ENCODE measurements around the gene GPC5. TPM values are rescaled to one million over a fixed set of nuclear protein-coding genes. Genes with fewer than 3 reads are reported as not detected.

GPC5 gene
- total and polyA plus RNA-seq, 2 of the 8 experiments (the other 6 are each of a cell fraction or from before 2014, with no cell fraction given): 0.20 to 0.39 TPM

GRCh38 chr13:91960947-91961346, 562.5 kb downstream of the GPC5 start:
- no peak overlapping the region for H3K27ac ChIP-seq (ENCODE audit: low read depth, low read length)
- H2BK20ac ChIP-seq (ENCODE audit: low read length): no peak overlapping the region
- H3K14ac ChIP-seq (ENCODE audit: insufficient read length): no peak overlapping the region
- no peak overlapping the region for H4K5ac ChIP-seq (ENCODE audit: insufficient read length, low read depth, low read length)
- H3K4ac ChIP-seq (replicated peaks; ENCODE audit: insufficient read length, low read depth, low read length): no peak overlapping the region
- H3K4me1 ChIP-seq (replicated peaks in 1 of 4; ENCODE audit: control insufficient read depth in 3 of 4, insufficient read depth in 4 of 4, low read length in 3 of 4): no peaks in the 10 kb centered on the region
- H4K20me1 ChIP-seq (replicated peaks in 1 of 2; ENCODE audit: control insufficient read depth in 1 of 2, insufficient read depth in 2 of 2, low read length in 2 of 2): no peaks in the 10 kb centered on the region
- no peaks in the 10 kb centered on the region for H3K9me3 ChIP-seq (ENCODE audit: insufficient read depth in 2 of 2, low read depth in 1 of 2, low read length in 1 of 2)
- H3K4me2 ChIP-seq (ENCODE audit: insufficient read depth in 1 of 2, low read depth in 2 of 2, low read length in 2 of 2): no peak overlapping the region
- H2AFZ ChIP-seq (ENCODE audit: low read length): no peak overlapping the region
- no peak overlapping the region for H3K9ac ChIP-seq (replicated peaks in 1 of 4; ENCODE audit: extremely low read depth in 1 of 4, low read depth in 3 of 4, low read length in 3 of 4)
- no peak overlapping the region for H3K4me3 ChIP-seq (ENCODE audit: extremely low read depth in 1 of 4, insufficient read depth in 2 of 4, low read depth in 3 of 4, low read length in 4 of 4)
- 76% methylated on average over 1 of the region's 1 CpG; no CpG with 5 or more reads in 1 of the 2 experiments for WGBS, 2 experiments (ENCODE audit: extremely low coverage in 1 of 2, insufficient coverage in 1 of 2, insufficient read length in 1 of 2, insufficient replicate concordance in 2 of 2, low coverage in 1 of 2, low lambda C conversion rate in 2 of 2, missing lambda C conversion rate in 1 of 2)
- H2BK5ac ChIP-seq (ENCODE audit: low read depth, low read length): no peak overlapping the region
- H2BK15ac ChIP-seq (ENCODE audit: low read length): no peak overlapping the region
- no peak overlapping the region for H2BK120ac ChIP-seq (replicated peaks; ENCODE audit: low read depth, low read length)
- POLR2A ChIA-PET (ENCODE audit: partially characterized antibody): no interaction called here
- FAIRE-seq: no peak
- no peak overlapping the region for H2AK5ac ChIP-seq (ENCODE audit: low read depth, low read length)
- H4K91ac ChIP-seq (replicated peaks; ENCODE audit: insufficient read length, low read length): no peak overlapping the region
- H3K18ac ChIP-seq (ENCODE audit: extremely low read depth, low read length): no peak overlapping the region
- H2BK12ac ChIP-seq (ENCODE audit: low read depth, low read length): no peak overlapping the region
- H3K23ac ChIP-seq (ENCODE audit: insufficient read length): no peak overlapping the region
- no peak for DNase-seq (ENCODE audit: low read depth in 1 of 2, low spot score in 2 of 2)
- H3K56ac ChIP-seq (replicated peaks; ENCODE audit: insufficient read length, low read depth, low read length): no peak overlapping the region
- H3K27me3 ChIP-seq (replicated peaks in 1 of 4; ENCODE audit: control insufficient read depth in 3 of 4, extremely low read depth in 1 of 4, insufficient read depth in 3 of 4, low read length in 3 of 4): no peaks in the 10 kb centered on the region
- no peak overlapping the region for H4K8ac ChIP-seq (ENCODE audit: extremely low read depth, insufficient read depth, low read length)
- H3K23me2 ChIP-seq (ENCODE audit: low read depth, low read length): no peaks in the 10 kb centered on the region
- no peaks in the 10 kb centered on the region for H3K79me1 ChIP-seq (ENCODE audit: low read depth, low read length)
- H3K79me2 ChIP-seq (ENCODE audit: control insufficient read depth in 1 of 2, insufficient read depth in 2 of 2, low read length in 2 of 2): no peaks in the 10 kb centered on the region
- CTCF ChIA-PET (ENCODE audit: partially characterized antibody): no interaction called here
- H3K36me3 ChIP-seq (ENCODE audit: control insufficient read depth in 2 of 4, insufficient read depth in 4 of 4, low read length in 3 of 4): no peaks in the 10 kb centered on the region
- no peak for TF ChIP-seq SIN3A (conservative IDR thresholded peaks at IDR 0.05 in 1 of 2, IDR thresholded peaks at IDR 0.05 in 1 of 2; ENCODE audit: low read depth in 1 of 2, low read length in 2 of 2)
- no peak for TF ChIP-seq FOSL1 (IDR thresholded peaks at IDR 0.05; ENCODE audit: insufficient read depth, low read depth, low read length)
- no peak for TF ChIP-seq CEBPB (IDR thresholded peaks at IDR 0.05; ENCODE audit: low read depth, low read length)
- TF ChIP-seq EGR1 (IDR thresholded peaks at IDR 0.05; ENCODE audit: borderline replicate concordance, low read depth, low read length): no peak
- no peak for TF ChIP-seq TEAD4 (IDR thresholded peaks at IDR 0.05; ENCODE audit: low read depth, low read length)
- TF ChIP-seq SP2 (IDR thresholded peaks at IDR 0.05; ENCODE audit: low read length): no peak
- TF ChIP-seq NANOG (IDR thresholded peaks at IDR 0.05; ENCODE audit: insufficient read depth, low read depth, low read length, poor library complexity, severe bottlenecking): no peak
- TF ChIP-seq ATF3 (IDR thresholded peaks at IDR 0.05; ENCODE audit: insufficient read depth, low read depth, low read length): no peak
- TF ChIP-seq HDAC2 (IDR thresholded peaks at IDR 0.05; ENCODE audit: borderline replicate concordance in 1 of 2, low read depth in 2 of 2, low read length in 2 of 2): no peak
- TF ChIP-seq CTBP2 (IDR thresholded peaks at IDR 0.05; ENCODE audit: borderline replicate concordance, insufficient read depth, insufficient read length, low read length): no peak
- no peak for TF ChIP-seq SIX5 (IDR thresholded peaks at IDR 0.05; ENCODE audit: low read depth, low read length)
- TF ChIP-seq SP1 (IDR thresholded peaks at IDR 0.05; ENCODE audit: low read depth, low read length): no peak
- no peak for TF ChIP-seq ASH2L (IDR thresholded peaks at IDR 0.05; ENCODE audit: low read length)
- no peak for TF ChIP-seq KDM1A (IDR thresholded peaks at IDR 0.05; ENCODE audit: borderline replicate concordance, low read length)

All from H1 (cell line).